Esophagus squamous epithelium (tissue), 5 donors: Measurements from ENCODE around the gene RYR3. TPM values are rescaled to one million over a fixed set of nuclear protein-coding genes. Genes with fewer than 3 reads are reported as not detected.

Experiments used
- DNase-seq: peaks from one replicate; lab custom pipeline; 2025; lab: John Stamatoyannopoulos, UW
- H3K27ac ChIP-seq, 4 donors: fragments of 200-600 bp; sonication (generic); one replicate each; pipeline ENCODE4 v1.5.1; 2016 to 2019; ENCODE audit warnings: mild to moderate bottlenecking in 1 of 4
- H3K27me3 ChIP-seq, 4 donors: fragments of 200-600 bp; sonication (generic); 1 replicate in 3 of 4; 2 replicates in 1 of 4; pipeline versions ENCODE4 v1.5.1 to v1.6.0; 2017 to 2021; ENCODE audit warnings: antibody characterized with exemption in 1 of 4
- H3K36me3 ChIP-seq, 3 donors: fragments of 200-600 bp; sonication (generic); one replicate each; pipeline ENCODE4 v1.5.1; 2016 to 2019
- H3K4me1 ChIP-seq, 3 donors: fragments of 200-600 bp; sonication (generic); one replicate each; pipeline ENCODE4 v1.5.1; 2017 to 2019
- H3K4me3 ChIP-seq, 4 donors: fragments of 200-600 bp; sonication (generic); 1 replicate in 3 of 4; 2 replicates in 1 of 4; pipeline ENCODE4 v1.5.1; 2016 to 2019; ENCODE audit warnings: mild to moderate bottlenecking in 2 of 4, moderate library complexity in 1 of 4
- H3K9me3 ChIP-seq, 3 donors: fragments of 200-600 bp; sonication (generic); one replicate each; pipeline ENCODE4 v1.5.1; 2016 to 2019
- CTCF ChIP-seq, 6 experiments: fragments of 450-650 bp in 4 of 6; fragments of 200-600 bp in 2 of 6; sonication (generic) in 2 of 6; IDR thresholded peaks; one replicate each; pipeline ENCODE4 v1.5.1; 2016 to 2019; ENCODE audit warnings: antibody characterized with exemption in 6 of 6, mild to moderate bottlenecking in 4 of 6, moderate library complexity in 4 of 6
- POLR2A ChIP-seq, 4 donors: fragments of 450-650 bp; IDR thresholded peaks; one replicate each; pipeline ENCODE4 v1.6.1; 2017; ENCODE audit warnings: antibody characterized with exemption in 4 of 4, mild to moderate bottlenecking in 4 of 4, moderate library complexity in 3 of 4
- WGBS, 2 donors: methylation state at CpG; one replicate each; pipeline ENCODE4 v1.1.5; 2018; 5-methylcytosine and 5-hydroxymethylcytosine counted together
- intact Hi-C: fragments of 100-400 bp; cut with DNase I; formaldehyde crosslinking; loops from one replicate; pipeline ENCODE4 v1.15.0; 2022
- total RNA-seq, 4 donors: library from RNA; depleted of rRNA; stranded (reverse); fragments of >200 nt; gene quantifications; one replicate each; pipeline ENCODE4 v1.1.0, GENCODE V29; 2016
- donor health status: DM: yes; HTN: yes; CAD: no.

Gene RYR3
- total RNA-seq, 4 donors from 2014 or later: 0.15 to 4.2 (median 0.43) TPM

GRCh38 chr15:33438396-33438795, 127.6 kb downstream of the RYR3 start:
- H3K4me3 ChIP-seq: no peak overlapping the region
- no peaks in the 10 kb centered on the region for H3K4me1 ChIP-seq
- H3K27ac ChIP-seq: no peak overlapping the region
- no peaks in the 10 kb centered on the region for H3K27me3 ChIP-seq
- no peak for TF ChIP-seq CTCF (IDR thresholded peaks at IDR 0.05)
- TF ChIP-seq POLR2A (IDR thresholded peaks at IDR 0.05): no peak
- 83 to 90% methylated on average over 3 of the region's 3 CpGs for WGBS, 2 donors
- H3K9me3 ChIP-seq: no peaks in the 10 kb centered on the region
- no peak for DNase-seq
- no peaks in the 10 kb centered on the region for H3K36me3 ChIP-seq
- intact Hi-C loops: no loop called here

GRCh38 chr15:33440900-33441299, 130.1 kb downstream of the RYR3 start:
- no peak for TF ChIP-seq CTCF (IDR thresholded peaks at IDR 0.05)
- no peak for TF ChIP-seq POLR2A (IDR thresholded peaks at IDR 0.05)
- intact Hi-C loops: no loop called here
- 47 to 60% methylated on average over 4 of the region's 4 CpGs for WGBS, 2 donors
- no peaks in the 10 kb centered on the region for H3K36me3 ChIP-seq
- no peaks in the 10 kb centered on the region for H3K27me3 ChIP-seq
- H3K4me1 ChIP-seq: no peaks in the 10 kb centered on the region
- no peak overlapping the region for H3K4me3 ChIP-seq
- DNase-seq: no peak
- no peaks in the 10 kb centered on the region for H3K9me3 ChIP-seq
- no peak overlapping the region for H3K27ac ChIP-seq

DNA sequence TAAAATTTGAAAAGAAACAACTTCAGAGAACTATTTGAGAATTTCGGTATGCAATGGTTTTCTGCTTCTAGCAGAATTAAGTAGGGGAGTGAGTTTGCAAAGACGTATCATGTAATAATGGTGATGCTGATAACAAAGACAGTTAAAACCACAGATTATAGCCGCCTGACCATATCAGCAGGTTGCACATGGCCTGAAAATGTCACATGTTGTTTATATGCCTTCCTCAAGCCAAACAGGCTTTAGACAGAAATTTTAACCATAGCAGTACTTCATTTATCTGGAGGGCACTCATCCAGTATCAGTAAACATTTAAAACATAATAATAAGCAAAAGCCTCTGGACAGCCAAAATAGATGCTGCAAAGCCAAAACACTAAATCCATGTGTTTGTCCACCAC, 131.7 kb downstream of the RYR3 start:
- H3K27me3 ChIP-seq: no peaks in the 10 kb centered on the region
- no peak for TF ChIP-seq POLR2A (IDR thresholded peaks at IDR 0.05)
- no peak for TF ChIP-seq CTCF (IDR thresholded peaks at IDR 0.05)
- intact Hi-C loops: no loop called here
- H3K4me3 ChIP-seq: no peak overlapping the region
- WGBS, 2 donors: 68 to 76% methylated on average over 3 of the region's 3 CpGs
- no peaks in the 10 kb centered on the region for H3K36me3 ChIP-seq
- H3K4me1 ChIP-seq: no peaks in the 10 kb centered on the region
- no peak for DNase-seq
- H3K27ac ChIP-seq: no peak overlapping the region
- H3K9me3 ChIP-seq: no peaks in the 10 kb centered on the region

DNA sequence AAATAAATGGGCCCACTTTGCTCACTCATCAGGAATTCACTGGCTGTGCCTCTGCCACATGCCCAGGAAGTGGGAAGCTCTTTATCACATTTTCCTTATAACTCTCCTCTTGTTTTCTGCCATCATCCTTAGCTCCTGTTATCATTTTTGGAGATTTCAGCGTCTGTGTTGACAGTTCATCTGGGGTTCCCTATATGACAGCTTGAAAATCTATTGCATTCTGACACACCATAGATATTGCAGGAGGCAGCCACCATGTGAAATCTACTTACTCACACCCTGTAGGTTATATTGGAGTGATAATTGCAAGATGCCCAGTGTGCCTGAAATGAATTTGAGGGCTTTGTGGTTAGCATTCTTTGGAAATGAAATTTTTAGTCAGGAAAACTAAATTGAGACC, 132.9 kb downstream of the RYR3 start:
- intact Hi-C loops: no loop called here
- no peak for DNase-seq
- H3K4me1 ChIP-seq: peaks cover 0 to 3% (median 2%) of the 10 kb centered on the region in 3 donors
- H3K9me3 ChIP-seq: no peaks in the 10 kb centered on the region
- no peak overlapping the region for H3K27ac ChIP-seq
- TF ChIP-seq POLR2A (IDR thresholded peaks at IDR 0.05) (no peak), CTCF (IDR thresholded peaks at IDR 0.05) (no peak)
- 42 to 73% methylated on average over 1 of the region's 1 CpG for WGBS, 2 donors
- no peaks in the 10 kb centered on the region for H3K27me3 ChIP-seq
- no peaks in the 10 kb centered on the region for H3K36me3 ChIP-seq
- H3K4me3 ChIP-seq: no peak overlapping the region

DNA sequence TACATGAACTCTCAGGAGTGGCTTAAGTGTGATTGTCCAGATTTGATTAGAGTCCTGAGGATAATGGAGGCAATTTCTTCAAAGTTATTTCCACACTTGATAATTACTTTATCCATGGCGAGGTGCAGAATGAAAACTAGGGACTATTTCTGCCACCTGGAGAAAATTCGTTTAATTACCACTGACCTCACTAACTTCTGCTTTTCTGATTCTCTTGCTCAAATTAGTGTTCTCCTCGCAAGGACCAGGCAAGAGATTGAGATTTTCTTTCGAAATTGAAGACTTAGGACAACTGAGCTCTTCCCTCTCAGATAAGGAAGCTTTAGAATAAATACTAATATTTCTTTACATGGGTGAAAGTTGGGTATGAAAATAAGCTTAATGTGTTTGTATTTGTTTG, 135.2 kb downstream of the RYR3 start:
- 65 to 80% methylated on average over 4 of the region's 4 CpGs for WGBS, 2 donors

More for the DNA sequence above, 135.2 kb downstream of the RYR3 start:
- no peak for TF ChIP-seq CTCF (IDR thresholded peaks at IDR 0.05)
- no peak for TF ChIP-seq POLR2A (IDR thresholded peaks at IDR 0.05)
- DNase-seq: no peak
- H3K9me3 ChIP-seq: no peaks in the 10 kb centered on the region
- peaks cover 3 to 26% (median 9%) of the 10 kb centered on the region in 3 donors for H3K4me1 ChIP-seq
- H3K36me3 ChIP-seq: no peaks in the 10 kb centered on the region
- H3K27ac ChIP-seq: no peak overlapping the region
- H3K27me3 ChIP-seq: no peaks in the 10 kb centered on the region
- no peak overlapping the region for H3K4me3 ChIP-seq
- intact Hi-C loops: no loop called here
